Choroid plexus epithelial cell (primary cell): ENCODE data around the gene LRP1B.
A peak's percentile ranks its signal among the peaks of the same experiment; 100 is the strongest.

Experiments used
- DNase-seq: peaks from one replicate; pipeline ENCODE4 v3.0.0-alpha.2; 2010; ENCODE audit warnings: low read depth
- H3K4me3 ChIP-seq: 2 replicates; pipeline ENCODE4 v1.5.1; 2011; ENCODE audit warnings: low read depth, mild to moderate bottlenecking, control low read depth, low read length, moderate library complexity
- TF ChIP-seq, protein P1 (sequence below): conservative IDR thresholded peaks from 2 replicates; pipeline ENCODE4 v1.5.1; 2011; ENCODE audit warnings: low read depth, mild to moderate bottlenecking, control low read depth, inconsistent platforms, low read length, moderate library complexity

Gene LRP1B

DNA sequence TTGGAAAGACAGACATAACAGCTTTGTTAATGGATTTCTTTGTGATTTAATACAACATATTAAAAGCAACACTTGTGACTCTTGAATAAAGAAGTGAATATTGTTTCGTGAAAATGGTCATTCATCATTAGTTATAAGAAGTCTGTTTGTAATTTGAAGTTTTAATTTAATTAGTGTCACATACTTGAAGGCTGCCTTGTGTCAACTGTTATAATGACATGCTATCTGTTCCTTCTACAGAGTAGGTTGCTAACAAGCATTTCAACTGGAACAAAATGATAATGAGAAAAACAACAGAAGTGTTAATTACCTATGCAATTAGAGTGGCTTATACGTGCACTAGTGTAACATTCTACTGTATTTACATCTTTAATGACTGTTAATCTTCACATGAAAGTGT lies 624.7 kb downstream of the LRP1B start:
- no peak overlapping the region for H3K4me3 ChIP-seq
- no peak for DNase-seq
- TF ChIP-seq, protein P1, sequence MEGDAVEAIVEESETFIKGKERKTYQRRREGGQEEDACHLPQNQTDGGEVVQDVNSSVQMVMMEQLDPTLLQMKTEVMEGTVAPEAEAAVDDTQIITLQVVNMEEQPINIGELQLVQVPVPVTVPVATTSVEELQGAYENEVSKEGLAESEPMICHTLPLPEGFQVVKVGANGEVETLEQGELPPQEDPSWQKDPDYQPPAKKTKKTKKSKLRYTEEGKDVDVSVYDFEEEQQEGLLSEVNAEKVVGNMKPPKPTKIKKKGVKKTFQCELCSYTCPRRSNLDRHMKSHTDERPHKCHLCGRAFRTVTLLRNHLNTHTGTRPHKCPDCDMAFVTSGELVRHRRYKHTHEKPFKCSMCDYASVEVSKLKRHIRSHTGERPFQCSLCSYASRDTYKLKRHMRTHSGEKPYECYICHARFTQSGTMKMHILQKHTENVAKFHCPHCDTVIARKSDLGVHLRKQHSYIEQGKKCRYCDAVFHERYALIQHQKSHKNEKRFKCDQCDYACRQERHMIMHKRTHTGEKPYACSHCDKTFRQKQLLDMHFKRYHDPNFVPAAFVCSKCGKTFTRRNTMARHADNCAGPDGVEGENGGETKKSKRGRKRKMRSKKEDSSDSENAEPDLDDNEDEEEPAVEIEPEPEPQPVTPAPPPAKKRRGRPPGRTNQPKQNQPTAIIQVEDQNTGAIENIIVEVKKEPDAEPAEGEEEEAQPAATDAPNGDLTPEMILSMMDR: no peak

DNA sequence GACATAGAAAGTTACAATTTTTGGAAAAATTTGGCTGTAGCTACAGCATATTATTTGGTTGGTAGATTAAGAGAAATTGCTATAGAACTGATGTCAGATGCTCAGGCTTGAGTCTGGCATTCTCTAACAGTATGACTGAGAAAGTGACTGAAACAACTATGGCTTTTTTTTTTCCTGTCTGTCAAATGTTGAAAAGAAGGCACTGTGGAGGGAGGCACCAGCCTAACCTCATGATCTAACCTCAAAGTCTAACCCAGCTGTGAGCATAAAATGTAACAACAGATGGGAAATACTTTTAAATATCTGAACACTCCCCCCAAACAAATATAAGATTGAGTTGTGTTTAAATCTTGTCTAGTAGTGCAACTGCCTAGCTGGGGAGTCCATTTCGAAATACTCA lies 629.1 kb downstream of the LRP1B start:
- H3K4me3 ChIP-seq: no peak overlapping the region
- no peak for DNase-seq
- TF ChIP-seq, protein P1: no peak

DNA sequence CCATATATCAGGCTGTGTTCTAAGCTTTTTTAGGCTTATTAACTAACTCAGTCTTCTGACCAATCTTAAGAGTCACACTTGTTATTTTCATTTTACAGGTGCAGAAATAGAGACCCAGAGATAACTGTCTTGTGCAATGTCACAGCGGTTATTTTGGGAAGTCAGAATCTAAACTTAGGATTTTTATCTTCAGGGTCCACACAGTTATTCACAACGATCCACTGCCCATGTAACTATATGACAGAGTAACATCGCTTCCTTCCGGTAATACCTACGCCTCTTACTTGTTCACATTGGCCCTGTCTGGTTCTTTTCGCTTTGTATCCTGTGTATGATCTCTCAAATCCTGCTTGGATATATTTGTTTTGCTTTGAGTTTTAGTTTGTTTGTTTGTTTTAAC lies 631.7 kb downstream of the LRP1B start:
- TF ChIP-seq, protein P1: no peak
- no peak for DNase-seq
- no peak overlapping the region for H3K4me3 ChIP-seq

DNA sequence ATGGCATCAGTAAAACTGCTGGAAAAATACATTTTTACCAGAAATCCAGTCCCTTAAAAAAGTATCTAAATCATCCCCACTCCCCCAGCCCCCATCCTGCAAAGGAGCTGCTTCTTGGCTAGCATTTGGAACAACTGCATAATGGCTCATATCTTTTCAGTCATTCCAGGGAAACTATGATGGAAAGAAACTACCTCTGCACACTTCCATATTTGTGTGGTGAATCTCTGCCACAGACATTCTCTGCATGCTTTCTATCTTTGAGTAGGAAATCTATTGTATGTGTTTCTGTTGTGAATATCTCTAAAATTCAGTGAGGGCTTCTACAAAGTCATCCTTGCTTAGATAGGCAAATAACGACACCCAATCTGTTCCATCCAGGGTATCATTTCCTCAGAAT lies 632.3 kb downstream of the LRP1B start:
- H3K4me3 ChIP-seq: no peak overlapping the region
- TF ChIP-seq, protein P1: no peak
- peak; percentile 53 for DNase-seq

DNA sequence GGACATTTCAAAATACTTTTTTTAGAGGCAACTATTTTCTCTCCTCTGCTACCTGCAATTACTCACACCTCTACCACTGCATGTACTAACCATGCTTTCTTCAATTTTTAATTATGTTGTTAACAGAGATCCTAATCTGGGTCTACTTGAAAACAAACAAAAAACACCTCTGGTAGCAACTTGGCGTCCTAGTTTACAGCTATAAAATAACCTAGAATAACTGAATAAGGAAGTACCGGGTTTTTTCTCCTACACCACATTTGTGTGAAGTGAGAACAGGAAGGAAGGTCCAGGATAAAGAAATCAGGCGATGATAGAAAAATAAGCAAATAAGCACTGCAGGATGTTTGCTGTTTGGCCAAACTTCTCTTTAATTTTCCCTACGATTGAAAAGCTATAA lies 633.5 kb downstream of the LRP1B start:
- DNase-seq: no peak
- TF ChIP-seq, protein P1: no peak
- H3K4me3 ChIP-seq: no peak overlapping the region

DNA sequence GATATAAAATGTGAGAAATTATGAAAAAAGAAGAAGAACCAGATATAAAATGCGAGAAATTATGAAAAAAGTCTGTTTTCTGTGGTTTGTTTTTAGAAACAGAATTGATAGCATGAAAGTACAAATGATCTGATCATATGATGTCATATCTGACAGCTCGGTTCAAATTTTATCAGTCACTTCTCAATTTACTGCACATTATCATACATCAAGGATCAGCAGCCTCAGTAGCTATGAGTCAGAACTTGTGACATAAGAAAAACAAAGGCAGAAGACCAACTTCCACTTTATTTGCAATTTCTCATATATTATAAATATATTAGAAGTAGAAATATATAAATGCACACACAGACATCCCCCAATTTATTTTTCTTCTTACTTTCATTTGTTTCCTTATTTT lies 634.0 kb downstream of the LRP1B start:
- peak; percentile 48 for DNase-seq
- TF ChIP-seq, protein P1: no peak
- no peak overlapping the region for H3K4me3 ChIP-seq

DNA sequence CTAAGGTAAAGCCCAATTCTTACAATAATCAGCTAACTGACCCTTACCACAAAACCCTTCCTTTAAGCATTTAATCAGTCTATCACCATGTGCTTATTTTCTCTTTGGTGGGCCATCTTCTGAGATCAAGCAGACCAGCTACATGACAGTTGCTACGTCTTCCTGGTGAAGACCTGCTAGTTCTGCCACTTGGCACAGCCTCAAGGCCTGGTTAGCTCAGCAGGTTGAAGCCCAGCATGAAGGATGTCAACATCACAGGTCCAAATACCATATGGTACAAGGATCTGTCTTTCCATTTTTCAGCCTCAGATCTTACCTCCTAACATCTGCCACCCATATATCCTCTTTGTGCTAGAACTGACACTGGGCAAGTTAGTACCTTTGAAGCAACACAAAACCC lies 636.9 kb downstream of the LRP1B start:
- TF ChIP-seq, protein P1: no peak
- no peak for DNase-seq
- no peak overlapping the region for H3K4me3 ChIP-seq
